ENCODE measurements around the gene EXOG. TPM values are rescaled to one million over a fixed set of nuclear protein-coding genes. Genes with fewer than 3 reads are reported as not detected.
A peak's percentile ranks its signal among the peaks of the same experiment; 100 is the strongest.

The EXOG gene
- total and polyA plus RNA-seq, 2 experiments from 2014 or later, result 5.0 to 7.0 TPM

GRCh38 chr3:38573556-38573955 lies 77.4 kb downstream of the EXOG start:
- DNase-seq (ENCODE audit: low read depth in 1 of 2, low spot score in 1 of 2), result no peak
- no peak overlapping the region for H3K27ac ChIP-seq
- H3K4me1 ChIP-seq (ENCODE audit: low read depth), result peaks cover 6% of the 10 kb centered on the region
- no peak for TF ChIP-seq CTCF (IDR thresholded peaks at IDR 0.05; ENCODE audit: low read depth, low read length)
- H3K4me3 ChIP-seq, result no peak overlapping the region
- H3K27me3 ChIP-seq, result peaks cover 2% of the 10 kb centered on the region
- H3K9me3 ChIP-seq (ENCODE audit: low read depth), result no peaks in the 10 kb centered on the region
- H3K36me3 ChIP-seq, result no peaks in the 10 kb centered on the region

- peak; percentile 13 to 27 for DNase-seq (ENCODE audit: low read depth in 1 of 2, low spot score in 1 of 2)
- no peak for TF ChIP-seq CTCF (IDR thresholded peaks at IDR 0.05; ENCODE audit: low read depth, low read length)
Measured at GRCh38 chr3:38574411-38575278, 78.5 kb downstream of the EXOG start.

GRCh38 chr3:38575279-38575843 lies 79.2 kb downstream of the EXOG start:
- H3K27ac ChIP-seq, result no peak overlapping the region
- H3K4me3 ChIP-seq, result no peak overlapping the region
- H3K4me1 ChIP-seq (ENCODE audit: low read depth), result peaks cover 21% of the 10 kb centered on the region
- TF ChIP-seq CTCF (IDR thresholded peaks at IDR 0.05; ENCODE audit: low read depth, low read length), result no peak
- no peaks in the 10 kb centered on the region for H3K9me3 ChIP-seq (ENCODE audit: low read depth)
- peaks cover 2% of the 10 kb centered on the region for H3K27me3 ChIP-seq
- no peaks in the 10 kb centered on the region for H3K36me3 ChIP-seq
- no peak for DNase-seq (ENCODE audit: low read depth in 1 of 2, low spot score in 1 of 2)

More at GRCh38 chr3:38574411-38575278, 78.5 kb downstream of the EXOG start:
- H3K27ac ChIP-seq, result no peak overlapping the region
- H3K9me3 ChIP-seq (ENCODE audit: low read depth), result no peaks in the 10 kb centered on the region
- peaks cover 2% of the 10 kb centered on the region for H3K27me3 ChIP-seq
- H3K4me3 ChIP-seq, result no peak overlapping the region
- H3K4me1 ChIP-seq (ENCODE audit: low read depth), result peaks cover 14% of the 10 kb centered on the region
- H3K36me3 ChIP-seq, result no peaks in the 10 kb centered on the region

Other genes starting within 250 kb of the EXOG start
- gene SLC22A13, start 230.5 kb upstream of the EXOG start, total RNA-seq, result 0.07 and 0.39 TPM in 2 replicates
- 0.14 and 0.37 TPM in 2 replicates for gene SLC22A13, start 230.5 kb upstream of the EXOG start, polyA plus RNA-seq
- gene SLC22A14, start 214.0 kb upstream of the EXOG start, total RNA-seq, result 0.07 and 0.12 TPM in 2 replicates
- 0.43 TPM in 1 of 2 replicates, not detected in the other for gene SLC22A14, start 214.0 kb upstream of the EXOG start, polyA plus RNA-seq
- gene XYLB, start 149.6 kb upstream of the EXOG start, total RNA-seq, result 0.36 and 1.3 TPM in 2 replicates
- 0.56 and 0.97 TPM in 2 replicates for gene XYLB, start 149.6 kb upstream of the EXOG start, polyA plus RNA-seq
- 34.8 and 70.4 TPM in 2 replicates for gene ACVR2B, start 42.5 kb upstream of the EXOG start, total RNA-seq
- 28.6 and 32.8 TPM in 2 replicates for gene ACVR2B, start 42.5 kb upstream of the EXOG start, polyA plus RNA-seq
- gene SCN5A, start 153.3 kb downstream of the EXOG start, total RNA-seq, result 2.8 and 9.3 TPM in 2 replicates
- gene SCN5A, start 153.3 kb downstream of the EXOG start, polyA plus RNA-seq, result 3.1 and 8.5 TPM in 2 replicates